GM21390 (cell line): ENCODE results near the gene SYVN1.
"Not testable (repeated sequence)": the region's sequence is repeated elsewhere in the genome, so short reads cannot be mapped to it uniquely, and the experiment has no call there.

Source experiments
- ATAC-seq: cut with Tn5 transposase; IDR thresholded peaks from one replicate; pipeline ENCODE4 v1.9.1; 2021; ENCODE audit not compliant: unreplicated experiment

Gene SYVN1

DNA sequence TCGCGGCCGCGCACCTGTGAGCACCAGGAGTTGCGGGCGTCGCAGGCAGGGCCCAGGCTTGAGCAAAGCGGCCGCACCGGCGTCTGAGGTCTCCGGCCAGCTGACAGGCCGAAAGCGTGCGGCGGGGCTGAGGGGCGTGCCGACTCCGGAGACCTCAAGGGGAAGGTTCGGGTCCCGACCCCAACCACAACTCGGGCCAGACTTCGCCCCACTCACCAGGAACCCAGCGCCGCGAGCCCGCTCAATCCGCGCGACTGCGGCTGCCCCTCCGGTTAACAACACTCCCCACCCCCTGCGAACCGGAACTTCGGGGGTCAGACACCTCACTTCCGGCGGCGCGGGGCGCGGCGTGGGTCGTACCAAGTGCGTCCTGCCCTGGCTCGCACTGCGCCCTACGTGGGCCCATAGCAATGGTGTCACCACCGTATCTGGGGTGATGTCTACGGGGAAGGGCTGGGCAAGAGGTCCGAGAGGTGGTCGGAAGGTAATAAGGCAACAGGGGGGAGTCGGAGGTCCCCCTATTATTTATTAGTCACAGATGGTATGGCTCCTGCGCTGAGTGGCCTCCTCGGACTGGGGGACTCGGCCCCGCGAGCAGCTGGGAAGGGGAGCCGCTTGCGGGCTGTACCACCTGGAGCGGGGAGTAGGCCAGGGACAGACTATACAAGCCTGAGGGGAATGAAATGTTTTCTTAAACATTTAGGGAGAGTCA, at the start of gene SYVN1:
Gene SYVN1 (minus strand): TSS at position 280 of the 712 bp plus-strand sequence. CDS start 918 bp downstream, outside the sequence.
- peak; percentile 37 for ATAC-seq

DNA sequence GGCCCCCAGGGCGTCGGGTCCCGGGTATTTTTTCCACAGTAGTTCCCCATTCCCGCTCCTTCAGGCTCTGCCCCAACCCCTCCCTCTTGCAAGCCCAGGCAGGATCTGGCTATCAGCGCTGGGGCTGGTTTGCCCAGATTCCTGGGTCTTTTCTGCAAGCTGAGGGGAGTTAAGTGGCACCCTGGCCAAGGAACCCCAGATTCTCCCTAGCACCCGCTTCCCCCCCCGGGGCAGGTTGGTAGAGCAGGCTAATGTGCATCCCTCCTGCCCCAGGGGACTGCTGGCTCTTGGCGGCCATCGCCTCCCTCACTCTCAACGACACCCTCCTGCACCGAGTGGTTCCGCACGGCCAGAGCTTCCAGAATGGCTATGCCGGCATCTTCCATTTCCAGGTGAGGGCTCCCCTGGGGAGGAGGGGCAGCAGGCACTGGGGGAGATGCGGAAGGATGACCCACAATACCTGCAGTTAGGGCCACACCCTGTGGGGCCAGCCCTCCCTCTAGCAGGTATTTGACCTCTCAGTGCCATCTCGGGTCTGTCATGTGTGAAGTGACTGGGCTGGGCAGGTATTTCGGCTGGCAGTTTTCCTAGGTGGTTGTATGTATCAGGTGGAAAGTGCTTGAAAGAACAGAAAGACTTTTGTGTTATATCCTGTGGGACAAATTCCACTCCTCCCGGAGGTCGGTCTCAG, 49.0 kb upstream of the SYVN1 start:
- ATAC-seq: no peak

DNA sequence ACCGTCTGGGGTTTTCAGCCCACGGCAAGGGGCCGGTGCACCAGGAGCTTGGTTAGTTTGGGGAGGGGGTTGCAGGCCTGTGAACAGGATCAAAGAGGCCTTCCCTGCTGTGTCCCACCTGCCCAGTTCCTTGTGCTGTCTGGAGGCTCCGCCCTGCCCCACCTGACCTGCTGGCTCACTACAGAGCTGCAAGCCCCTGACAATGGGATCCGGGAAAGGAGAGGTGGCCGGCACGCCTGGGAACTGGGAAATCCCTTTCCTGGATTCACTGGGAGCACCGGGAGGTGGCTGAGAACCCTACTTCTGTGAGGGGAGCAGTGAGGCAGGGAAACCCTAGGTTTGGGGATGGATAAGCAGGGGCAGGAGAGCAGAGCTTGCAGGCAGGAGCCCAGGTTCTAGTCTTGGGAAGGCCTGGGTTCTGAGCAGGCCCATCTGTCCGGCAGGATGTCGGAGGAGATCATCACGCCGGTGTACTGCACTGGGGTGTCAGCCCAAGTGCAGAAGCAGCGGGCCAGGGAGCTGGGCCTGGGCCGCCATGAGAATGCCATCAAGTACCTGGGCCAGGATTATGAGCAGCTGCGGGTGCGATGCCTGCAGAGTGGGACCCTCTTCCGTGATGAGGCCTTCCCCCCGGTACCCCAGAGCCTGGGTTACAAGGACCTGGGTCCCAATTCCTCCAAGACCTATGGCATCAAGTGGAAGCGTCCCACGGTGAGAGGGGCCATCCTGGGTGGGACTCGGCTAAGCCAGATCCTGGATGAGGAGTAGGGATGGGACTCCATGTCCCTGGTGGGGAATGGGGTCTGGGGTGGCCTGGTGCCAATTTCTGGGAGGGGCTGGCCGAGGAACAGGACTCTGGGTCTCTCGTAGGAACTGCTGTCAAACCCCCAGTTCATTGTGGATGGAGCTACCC, 48.2 kb upstream of the SYVN1 start:
- no peak for ATAC-seq

DNA sequence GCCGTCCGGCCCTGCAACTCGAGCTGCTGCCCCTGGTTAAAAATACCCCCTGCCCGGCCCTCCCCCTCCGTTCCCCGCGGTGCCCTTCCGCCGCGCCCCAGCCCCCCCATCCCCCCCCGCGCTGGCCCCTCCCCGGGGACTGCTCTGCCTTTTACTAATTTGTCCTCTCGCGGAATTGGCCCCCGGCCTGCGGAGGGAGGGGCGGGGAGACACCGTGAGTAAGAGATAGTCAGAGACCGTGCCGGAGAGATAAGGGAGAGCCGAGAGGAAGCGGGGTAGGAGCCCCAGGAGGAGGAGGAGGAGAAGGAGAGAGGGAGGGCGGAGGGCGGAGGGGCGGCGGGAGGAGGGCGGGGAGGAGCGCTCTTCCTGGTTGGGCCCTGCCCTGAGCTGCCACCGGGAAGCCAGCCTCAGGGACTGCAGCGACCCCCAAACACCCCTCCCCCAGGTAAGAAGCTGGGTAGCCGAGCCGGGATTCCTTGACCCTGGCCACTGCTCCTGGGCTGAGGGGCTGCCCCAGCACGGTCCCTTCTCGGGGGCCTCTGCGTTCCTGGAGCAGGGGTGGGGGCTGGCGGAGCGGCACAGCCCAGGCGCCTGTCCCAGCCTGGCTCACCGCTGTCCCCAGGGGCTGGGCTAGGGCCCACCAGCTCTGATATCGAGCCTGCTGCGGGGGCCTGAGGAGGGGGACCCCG, 47.4 kb upstream of the SYVN1 start, which contains the start of gene CAPN1:
Gene CAPN1 (plus strand): TSS at position 360 of the 689 bp plus-strand sequence. CDS start 774 bp downstream, outside the sequence.
- peak; percentile 43 for ATAC-seq

DNA sequence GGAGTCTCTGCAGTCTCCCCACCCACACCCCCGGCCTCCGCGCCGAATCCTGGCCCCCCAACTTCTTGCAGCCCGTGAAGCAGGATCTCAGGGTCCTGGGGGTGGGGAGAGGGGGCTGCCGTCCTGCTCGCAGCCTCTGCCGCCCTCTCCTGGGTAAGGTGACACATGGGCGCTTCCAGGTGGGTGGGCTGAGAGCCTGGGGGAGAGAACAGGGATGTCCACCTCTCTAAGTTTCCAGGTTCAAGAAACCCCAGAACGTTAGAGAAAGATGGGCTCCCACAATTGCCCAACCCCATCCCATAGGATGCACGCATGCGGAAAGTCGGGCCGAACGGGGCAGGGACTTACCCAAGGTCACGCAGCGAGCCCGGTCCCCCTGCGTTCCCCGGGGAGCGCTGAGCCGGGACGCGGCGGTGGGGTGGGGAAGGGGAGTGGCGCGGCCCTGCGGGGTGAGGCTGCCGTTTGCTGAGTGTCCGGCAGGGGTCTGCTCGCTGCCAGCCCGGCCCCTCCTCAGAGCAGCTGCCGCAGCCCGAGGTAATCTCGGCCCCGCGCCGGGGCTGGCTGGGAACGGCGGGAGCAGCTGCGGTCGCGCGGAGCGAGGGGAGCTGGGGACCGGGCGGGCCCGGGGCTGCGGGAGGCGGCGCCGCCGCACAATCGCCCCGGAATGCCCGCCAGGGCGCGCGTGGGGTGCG, 46.7 kb upstream of the SYVN1 start:
- peak; percentile 51 for ATAC-seq

DNA sequence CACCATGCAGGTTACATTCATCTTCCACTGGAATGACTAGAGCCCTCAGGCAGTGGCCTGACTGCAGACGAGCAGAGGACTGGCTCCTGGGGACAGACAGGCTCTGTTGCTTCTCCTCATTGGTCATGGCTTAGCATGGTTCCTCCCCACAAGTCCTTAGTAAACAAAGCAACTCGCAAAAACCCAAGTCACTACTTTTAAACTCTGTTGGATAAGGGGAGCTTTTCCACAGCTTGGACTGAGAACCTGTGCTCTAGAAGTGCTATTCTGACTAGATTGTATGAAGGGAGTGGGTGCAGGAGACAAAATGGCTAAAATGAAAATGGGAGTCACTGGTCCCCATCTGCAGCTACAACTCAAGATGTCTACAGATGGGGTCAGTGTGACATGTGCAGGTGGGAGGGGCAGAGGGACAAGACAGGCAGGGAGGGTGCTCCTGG, 40.3 kb upstream of the SYVN1 start:
- not testable (repeated sequence) for ATAC-seq

DNA sequence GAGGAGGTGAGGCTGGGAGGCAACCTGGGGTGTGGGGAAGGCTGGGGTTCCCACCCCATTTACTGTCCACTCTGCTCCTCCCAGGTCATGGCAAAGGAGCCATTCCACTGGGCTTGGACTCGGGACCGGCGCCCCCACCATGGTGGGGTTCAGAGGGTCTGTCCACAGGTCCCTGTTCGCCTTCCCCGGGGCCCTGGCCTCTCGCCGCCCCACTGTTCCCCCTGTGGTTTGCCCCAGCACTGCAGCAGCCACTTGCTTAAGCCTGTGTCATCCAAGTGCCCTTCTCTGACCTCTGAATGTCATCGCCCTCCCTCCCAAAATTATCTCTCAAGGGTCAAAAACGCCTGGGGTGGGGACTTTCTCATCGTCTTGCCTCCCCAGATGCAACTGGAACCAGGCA, 38.3 kb upstream of the SYVN1 start:
- no peak for ATAC-seq

DNA sequence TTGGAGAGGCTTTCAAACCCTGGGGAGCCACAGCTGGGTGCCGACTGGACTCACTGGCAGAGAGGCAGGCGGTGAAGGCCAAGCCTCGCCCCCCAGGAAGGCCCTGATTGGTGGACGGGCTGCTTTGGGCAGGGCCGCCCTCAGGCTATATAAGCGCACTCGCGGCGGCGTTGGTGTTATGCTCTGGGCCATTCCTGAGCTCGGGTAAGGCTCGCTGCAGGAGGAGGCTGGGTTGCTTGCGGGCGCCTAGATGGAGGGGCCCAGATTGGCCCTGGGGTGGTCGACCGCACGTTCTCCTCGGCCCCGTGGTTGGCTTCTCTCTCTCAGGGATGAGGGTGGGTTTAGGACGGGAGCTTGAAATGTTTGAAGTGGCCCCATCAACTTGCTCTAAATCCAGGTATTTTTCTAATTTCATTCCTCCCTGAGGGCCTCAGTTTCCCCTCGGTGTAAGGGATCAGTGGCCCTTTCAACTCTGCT, 35.8 kb upstream of the SYVN1 start, which contains the start of gene SPDYC:
Gene SPDYC (plus strand): TSS at position 176 of the 477 bp plus-strand sequence. CDS start 1,125 bp downstream, outside the sequence.
- no peak for ATAC-seq

DNA sequence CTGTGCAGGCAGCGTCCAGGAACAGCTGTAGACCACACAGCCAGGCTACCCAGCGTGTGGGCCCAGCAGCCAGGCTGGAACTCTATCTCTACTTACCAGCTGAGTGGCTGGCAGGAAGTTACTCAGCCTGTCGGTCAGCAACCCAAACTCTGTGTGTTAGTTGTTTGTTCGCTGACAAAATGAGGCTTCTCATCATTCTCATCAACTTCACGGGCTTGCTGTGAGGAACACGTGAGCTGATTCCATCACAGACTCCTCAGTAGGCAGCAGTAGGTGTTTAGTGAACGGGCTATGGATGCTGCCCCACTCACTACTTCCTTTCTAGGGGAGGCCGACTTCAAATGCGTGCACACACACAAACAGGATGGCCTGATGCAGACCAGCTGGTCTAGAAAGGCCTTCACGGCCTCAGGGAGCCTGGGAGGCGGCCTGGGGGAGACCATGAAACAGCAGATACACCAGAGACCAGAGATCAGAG, 34.9 kb upstream of the SYVN1 start:
- no peak for ATAC-seq

DNA sequence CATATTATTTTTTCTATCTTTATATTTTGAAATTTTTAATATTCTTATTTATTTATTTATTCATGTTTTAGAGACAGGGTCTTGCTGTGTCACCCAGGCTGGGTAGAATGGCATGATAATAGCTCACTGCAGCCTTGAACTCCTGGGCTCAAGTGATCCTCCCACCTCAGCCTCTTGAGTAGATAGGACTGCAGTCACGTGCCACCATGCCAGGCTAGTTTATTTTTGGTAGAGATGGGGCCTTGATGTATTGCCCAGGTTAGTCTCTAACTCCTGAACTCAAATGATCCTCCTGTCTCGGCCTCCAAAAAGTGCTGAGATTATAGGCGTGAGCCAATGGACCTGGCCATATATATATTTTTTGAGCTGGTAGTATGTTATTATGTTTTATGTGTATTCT, 33.3 kb upstream of the SYVN1 start:
- no peak for ATAC-seq

DNA sequence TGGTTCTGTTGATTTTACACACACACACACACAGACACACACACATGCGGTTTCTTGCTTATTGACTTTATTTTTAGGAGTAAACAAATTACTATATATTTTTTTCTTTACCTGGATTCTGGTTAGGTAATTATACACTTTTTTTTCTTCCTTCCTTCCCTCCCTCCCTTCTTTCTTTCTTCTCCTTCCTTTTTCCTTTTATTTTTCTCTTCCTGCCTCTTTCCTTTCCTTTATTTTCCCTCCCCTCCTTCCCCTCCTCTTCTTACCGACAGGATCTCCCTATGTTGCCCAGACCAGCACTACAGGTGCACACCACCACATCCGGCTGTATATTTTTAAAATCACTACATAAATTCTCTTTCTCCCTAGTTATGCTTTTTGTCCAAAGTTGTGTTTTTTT, 32.6 kb upstream of the SYVN1 start:
- ATAC-seq: no peak

DNA sequence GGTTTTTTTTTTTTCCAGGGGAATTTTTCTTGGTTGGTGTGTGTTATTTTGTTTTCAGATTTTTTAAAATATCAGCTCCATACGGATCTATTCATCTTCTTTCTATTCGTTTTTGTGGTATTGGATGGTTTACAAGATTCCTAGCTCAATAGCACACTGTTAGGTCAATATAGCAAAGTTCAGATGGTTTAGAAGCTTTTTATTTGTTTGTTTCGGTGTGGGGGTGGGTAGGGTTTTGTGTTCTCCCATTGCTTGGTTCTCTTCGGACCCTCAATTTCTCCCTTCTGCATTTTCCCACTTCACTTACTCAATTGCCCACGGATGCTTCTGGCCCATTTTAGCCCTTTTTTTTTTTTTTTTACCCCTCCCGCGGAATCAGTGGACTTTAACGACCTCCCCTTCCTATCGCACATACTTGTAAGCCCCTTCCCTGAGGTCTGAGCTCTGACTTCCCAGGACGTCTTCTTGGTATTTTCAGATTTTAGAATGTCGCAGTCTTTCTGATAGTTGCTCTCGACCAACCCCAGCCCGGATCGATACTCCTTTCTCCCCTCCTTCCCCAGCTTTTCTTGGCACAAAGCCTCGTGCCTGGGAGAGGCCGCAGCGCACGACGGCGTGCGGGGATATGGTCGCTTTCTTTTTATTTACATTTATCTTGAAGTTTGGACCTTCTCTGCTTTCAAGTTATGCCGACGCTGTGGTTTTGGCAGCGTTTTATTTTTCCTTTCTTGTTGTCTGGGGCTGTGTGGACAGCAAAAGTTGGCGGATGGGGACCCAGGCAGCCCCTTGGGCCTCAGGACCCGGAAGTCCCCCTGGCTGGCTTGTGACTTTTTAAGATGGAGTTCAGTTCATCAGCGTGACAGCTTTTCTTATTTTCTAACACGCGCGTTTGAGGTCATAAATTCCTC, 31.3 kb upstream of the SYVN1 start:
- no peak for ATAC-seq

DNA sequence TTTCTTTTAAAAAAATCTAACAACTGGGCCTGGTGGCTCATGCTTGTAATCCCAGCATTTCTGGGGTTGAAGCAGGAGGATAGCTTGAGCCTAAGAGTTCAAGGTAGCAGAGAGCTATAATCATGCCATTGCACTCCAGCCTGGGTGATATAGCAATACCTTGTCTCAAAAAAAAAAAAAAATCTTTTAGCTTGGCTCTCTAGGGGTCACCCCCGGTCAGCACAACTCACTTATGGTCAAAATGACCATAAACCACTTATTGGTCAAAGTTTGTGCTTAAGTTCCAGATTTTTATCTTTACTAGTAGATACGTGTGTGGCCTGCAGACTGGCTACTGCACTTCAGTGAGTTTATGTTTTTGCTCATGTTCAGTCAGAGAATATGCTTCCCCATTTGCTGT, 29.4 kb upstream of the SYVN1 start:
- no peak for ATAC-seq

DNA sequence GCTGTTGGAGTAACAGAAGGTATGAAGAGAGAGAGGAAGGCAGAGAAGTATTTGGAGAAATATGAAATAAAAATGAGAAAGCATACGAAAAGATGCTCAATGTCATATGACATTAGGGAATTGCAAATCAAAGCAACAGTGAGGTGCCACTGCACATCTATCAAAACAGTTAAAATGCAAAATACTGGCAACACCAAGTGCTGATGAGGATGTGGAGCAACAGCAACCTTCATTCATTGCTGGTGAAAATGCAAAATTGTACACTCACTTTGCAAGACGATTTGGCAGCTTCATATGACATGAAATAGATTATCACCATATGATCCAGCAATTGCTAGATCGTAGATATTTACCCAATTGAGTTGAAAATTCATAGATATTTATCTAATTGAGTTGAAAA, 26.3 kb upstream of the SYVN1 start:
- no peak for ATAC-seq

DNA sequence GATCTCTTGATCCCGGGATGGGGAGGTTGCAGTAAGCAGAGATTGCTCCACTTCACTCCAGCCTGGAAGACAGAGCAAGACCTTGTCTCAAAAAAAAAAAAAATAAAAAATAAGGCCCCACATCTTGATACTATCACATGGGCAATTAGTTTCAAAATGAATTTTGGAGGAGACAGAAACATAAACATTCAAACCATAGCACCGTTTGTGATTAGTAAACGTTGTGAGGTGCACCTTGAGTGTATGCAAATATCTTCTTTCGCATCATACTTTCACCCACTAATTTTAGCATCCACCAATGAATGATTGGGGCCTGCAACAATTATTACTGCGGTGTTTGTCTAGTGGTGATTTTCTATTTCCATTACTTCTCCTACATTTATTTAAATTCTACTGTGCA, 24.7 kb upstream of the SYVN1 start:
- ATAC-seq: peak; percentile 75

DNA sequence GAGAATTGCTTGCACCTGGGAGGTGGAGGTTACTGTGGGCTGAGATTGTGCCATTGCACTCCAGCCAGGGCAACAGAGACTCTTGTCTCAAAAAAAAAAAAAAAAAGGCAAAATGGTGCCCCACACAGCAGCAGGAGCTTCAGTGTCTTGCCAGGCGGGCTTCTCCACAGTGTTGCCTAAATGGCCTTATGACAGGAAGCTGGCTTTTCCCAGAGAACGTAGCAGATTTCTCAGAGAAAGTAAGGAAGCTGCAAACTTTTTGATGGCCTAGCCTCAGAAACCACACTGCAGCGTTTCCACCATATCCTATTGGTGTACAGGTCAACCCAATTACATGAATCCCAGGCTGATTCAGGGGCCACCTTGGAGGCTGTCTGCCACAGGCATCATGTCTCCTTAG, 23.0 kb upstream of the SYVN1 start:
- ATAC-seq: no peak

DNA sequence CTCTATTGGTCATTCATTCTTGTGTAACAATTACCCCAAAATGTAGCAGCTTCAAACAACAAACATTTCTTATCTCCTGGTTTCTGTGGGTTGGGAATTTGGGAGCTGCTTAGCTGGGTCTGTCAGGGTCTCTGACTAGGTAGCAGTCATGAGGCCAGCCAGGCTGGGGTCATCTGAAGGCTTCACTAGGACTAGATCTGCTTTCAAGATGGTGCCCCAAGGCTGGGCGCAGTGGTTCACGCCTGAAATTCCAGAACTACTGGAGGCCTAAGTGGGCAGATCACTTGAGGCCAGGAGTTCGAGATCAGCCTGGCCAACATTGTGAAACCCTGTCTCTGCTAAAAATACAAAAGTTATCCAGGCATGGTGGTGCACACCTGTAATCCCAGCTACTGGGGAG, 22.6 kb upstream of the SYVN1 start:
- no peak for ATAC-seq

DNA sequence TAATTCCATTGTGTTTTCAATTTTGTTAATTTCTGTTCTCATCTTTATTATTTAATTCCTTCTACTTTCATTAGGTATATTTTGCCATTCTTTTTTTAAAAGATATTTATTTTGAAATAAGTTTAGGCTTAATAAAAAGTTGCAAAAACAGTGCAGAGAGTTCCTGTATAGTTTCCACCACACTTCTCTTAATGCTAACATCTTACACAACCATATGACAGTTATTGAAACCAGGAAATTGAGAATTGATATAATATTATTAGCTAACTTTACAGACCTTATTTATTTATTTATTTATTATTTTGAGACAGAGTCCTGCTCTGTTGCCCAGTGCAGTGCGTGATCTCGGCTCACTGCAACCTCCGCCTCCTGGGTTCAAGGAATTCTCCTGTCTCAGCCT, 21.9 kb upstream of the SYVN1 start:
- ATAC-seq: no peak

DNA sequence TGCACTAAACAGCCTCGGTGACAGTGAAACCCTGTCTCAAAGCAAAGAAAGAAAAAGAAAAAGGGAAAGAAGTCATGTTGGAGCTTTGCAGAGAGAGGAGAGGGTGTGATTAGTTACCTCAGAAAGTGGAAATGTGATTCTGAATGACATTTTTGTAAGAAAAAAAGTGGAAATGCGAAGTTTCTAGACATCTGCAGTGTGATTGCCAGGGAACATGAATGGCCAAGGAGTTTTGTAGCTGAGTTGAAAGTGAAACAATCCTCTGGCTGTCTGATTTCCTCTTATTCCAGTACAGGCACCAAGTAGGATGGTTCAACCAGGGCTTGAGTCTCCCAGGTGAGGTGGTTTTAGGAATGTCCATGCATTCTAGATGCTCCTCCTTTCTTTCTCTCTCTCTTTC, 17.8 kb upstream of the SYVN1 start:
- ATAC-seq: no peak
